Measurements from ENCODE around the gene OTULIN. TPM values are rescaled to one million over a fixed set of nuclear protein-coding genes. Genes with fewer than 3 reads are reported as not detected.
A peak's percentile ranks its signal among the peaks of the same experiment; 100 is the strongest.

Gene OTULIN
- total RNA-seq, 2 experiments from 2014 or later, result 28.7 to 45.6 TPM

- peak overlapping the region; percentile 87 for H3K4me3 ChIP-seq (ENCODE audit: low read depth, low read length, poor library complexity, severe bottlenecking)
- peaks cover 79% of the 10 kb centered on the region for H3K79me2 ChIP-seq (ENCODE audit: insufficient read depth, low read depth, low read length)
- TF ChIP-seq CTCF (conservative IDR thresholded peaks at IDR 0.05; ENCODE audit: low read length) (no peak), EZH2phosphoT487 (IDR thresholded peaks at IDR 0.05; ENCODE audit: borderline replicate concordance, low read depth, low read length) (no peak)
- H3K4me1 ChIP-seq (ENCODE audit: insufficient read depth, low read length, poor library complexity, severe bottlenecking), result peaks cover 72% of the 10 kb centered on the region
- peaks cover 39% of the 10 kb centered on the region for H3K36me3 ChIP-seq (ENCODE audit: insufficient read depth, low read length)
- intact Hi-C loops (cut with micrococcal nuclease; ENCODE audit: unreplicated experiment), result loop anchor here (5.0 to 10.0 kb wide), 3 partner anchors 444 to 1798 kb away; partner anchors contain the start of gene ZNF622
- ChIA-PET CTCF (ENCODE audit: unreplicated experiment) (no interaction called here), POLR2A (interaction anchor here (1.0 to 2.6 kb wide), 6 partner anchors 9 to 41 kb away, joined by 3 to 9 read pairs (median 6); no protein-coding TSS in a partner anchor)
- H2AFZ ChIP-seq (ENCODE audit: low read length), result no peak overlapping the region
- H3K9me2 ChIP-seq (ENCODE audit: insufficient read depth, low read length), result no peaks in the 10 kb centered on the region
- peak overlapping the region; percentile 97 for H3K4me2 ChIP-seq (ENCODE audit: low read length)
- peaks cover 36% of the 10 kb centered on the region for H4K20me1 ChIP-seq (ENCODE audit: insufficient read depth, low read length)
- BruUV-seq (replicated peaks), result no TSS peak
- DNase-seq (ENCODE audit: low spot score), result no peak
- H3K9me3 ChIP-seq (ENCODE audit: low read length), result no peaks in the 10 kb centered on the region
- H3K27ac ChIP-seq (ENCODE audit: low read depth, low read length, poor library complexity, severe bottlenecking), result peak overlapping the region; percentile 90
These were observed 1.8 kb downstream of the OTULIN start for GRCh38 chr5:14666357-14666756.

GRCh38 chr5:14667290-14667689 lies 2.8 kb downstream of the OTULIN start:
- ChIA-PET CTCF (ENCODE audit: unreplicated experiment) (no interaction called here), POLR2A (interaction anchor here (0.6 to 2.6 kb wide), 9 partner anchors 8 to 201 kb away, joined by 3 to 9 read pairs (median 5); no protein-coding TSS in a partner anchor)
- TF ChIP-seq CTCF (conservative IDR thresholded peaks at IDR 0.05; ENCODE audit: low read length), result no peak
- TF ChIP-seq EZH2phosphoT487 (IDR thresholded peaks at IDR 0.05; ENCODE audit: borderline replicate concordance, low read depth, low read length), result no peak
- H3K27ac ChIP-seq (ENCODE audit: low read depth, low read length, poor library complexity, severe bottlenecking), result no peak overlapping the region
- H3K4me2 ChIP-seq (ENCODE audit: low read length), result peak overlapping the region; percentile 97
- peaks cover 40% of the 10 kb centered on the region for H3K36me3 ChIP-seq (ENCODE audit: insufficient read depth, low read length)
- H3K4me1 ChIP-seq (ENCODE audit: insufficient read depth, low read length, poor library complexity, severe bottlenecking), result peaks cover 81% of the 10 kb centered on the region
- peak overlapping the region; percentile 87 for H3K4me3 ChIP-seq (ENCODE audit: low read depth, low read length, poor library complexity, severe bottlenecking)
- no peak for DNase-seq (ENCODE audit: low spot score)
- intact Hi-C loops (cut with micrococcal nuclease; ENCODE audit: unreplicated experiment), result loop anchor here (5.0 to 10.0 kb wide), 3 partner anchors 445 to 1798 kb away; partner anchors contain the start of gene ZNF622
- no peaks in the 10 kb centered on the region for H3K9me2 ChIP-seq (ENCODE audit: insufficient read depth, low read length)
- BruUV-seq (replicated peaks), result no TSS peak
- H3K9me3 ChIP-seq (ENCODE audit: low read length), result no peaks in the 10 kb centered on the region
- peaks cover 42% of the 10 kb centered on the region for H4K20me1 ChIP-seq (ENCODE audit: insufficient read depth, low read length)
- peaks cover 88% of the 10 kb centered on the region for H3K79me2 ChIP-seq (ENCODE audit: insufficient read depth, low read depth, low read length)
- H2AFZ ChIP-seq (ENCODE audit: low read length), result no peak overlapping the region

GRCh38 chr5:14667770-14668169 lies 3.3 kb downstream of the OTULIN start:
- peak overlapping the region; percentile 34 for H3K4me3 ChIP-seq (ENCODE audit: low read depth, low read length, poor library complexity, severe bottlenecking)

More at GRCh38 chr5:14667770-14668169, 3.3 kb downstream of the OTULIN start:
- no peak overlapping the region for H2AFZ ChIP-seq (ENCODE audit: low read length)
- CTCF ChIA-PET (ENCODE audit: unreplicated experiment), result no interaction called here
- H3K4me1 ChIP-seq (ENCODE audit: insufficient read depth, low read length, poor library complexity, severe bottlenecking), result peaks cover 86% of the 10 kb centered on the region
- no peaks in the 10 kb centered on the region for H3K9me3 ChIP-seq (ENCODE audit: low read length)
- POLR2A ChIA-PET, result interaction anchor here (0.6 to 2.6 kb wide), 7 partner anchors 8 to 200 kb away, joined by 3 to 9 read pairs (median 5); no protein-coding TSS in a partner anchor
- H3K79me2 ChIP-seq (ENCODE audit: insufficient read depth, low read depth, low read length), result peaks cover 91% of the 10 kb centered on the region
- peak overlapping the region; percentile 97 for H3K4me2 ChIP-seq (ENCODE audit: low read length)
- peaks cover 37% of the 10 kb centered on the region for H3K36me3 ChIP-seq (ENCODE audit: insufficient read depth, low read length)
- H3K27ac ChIP-seq (ENCODE audit: low read depth, low read length, poor library complexity, severe bottlenecking), result no peak overlapping the region
- intact Hi-C loops (cut with micrococcal nuclease; ENCODE audit: unreplicated experiment), result loop anchor here (5.0 to 10.0 kb wide), 3 partner anchors 445 to 1797 kb away; partner anchors contain the start of gene ZNF622
- BruUV-seq (replicated peaks), result no TSS peak
- DNase-seq (ENCODE audit: low spot score), result no peak
- peaks cover 47% of the 10 kb centered on the region for H4K20me1 ChIP-seq (ENCODE audit: insufficient read depth, low read length)
- TF ChIP-seq CTCF (conservative IDR thresholded peaks at IDR 0.05; ENCODE audit: low read length) (no peak), EZH2phosphoT487 (IDR thresholded peaks at IDR 0.05; ENCODE audit: borderline replicate concordance, low read depth, low read length) (no peak)
- no peaks in the 10 kb centered on the region for H3K9me2 ChIP-seq (ENCODE audit: insufficient read depth, low read length)
